NB4 (cell line): Measurements from ENCODE around the gene CKS1B.

Source experiments
- POLR2A ChIP-seq: IDR thresholded peaks from 2 replicates; pipeline ENCODE4 v1.6.1; 2011; ENCODE audit warnings: mild to moderate bottlenecking; ENCODE audit not compliant: insufficient read length; ENCODE audit errors: extremely low read depth
- TF ChIP-seq, protein P1 (sequence below): IDR thresholded peaks from one replicate; pipeline ENCODE4 v1.5.1; 2012; ENCODE audit warnings: low read depth, low read length

GRCh38 chr1:154982897-154983648, 8.6 kb downstream of the CKS1B start, which contains the start of gene FLAD1:
- TF ChIP-seq, protein P1, sequence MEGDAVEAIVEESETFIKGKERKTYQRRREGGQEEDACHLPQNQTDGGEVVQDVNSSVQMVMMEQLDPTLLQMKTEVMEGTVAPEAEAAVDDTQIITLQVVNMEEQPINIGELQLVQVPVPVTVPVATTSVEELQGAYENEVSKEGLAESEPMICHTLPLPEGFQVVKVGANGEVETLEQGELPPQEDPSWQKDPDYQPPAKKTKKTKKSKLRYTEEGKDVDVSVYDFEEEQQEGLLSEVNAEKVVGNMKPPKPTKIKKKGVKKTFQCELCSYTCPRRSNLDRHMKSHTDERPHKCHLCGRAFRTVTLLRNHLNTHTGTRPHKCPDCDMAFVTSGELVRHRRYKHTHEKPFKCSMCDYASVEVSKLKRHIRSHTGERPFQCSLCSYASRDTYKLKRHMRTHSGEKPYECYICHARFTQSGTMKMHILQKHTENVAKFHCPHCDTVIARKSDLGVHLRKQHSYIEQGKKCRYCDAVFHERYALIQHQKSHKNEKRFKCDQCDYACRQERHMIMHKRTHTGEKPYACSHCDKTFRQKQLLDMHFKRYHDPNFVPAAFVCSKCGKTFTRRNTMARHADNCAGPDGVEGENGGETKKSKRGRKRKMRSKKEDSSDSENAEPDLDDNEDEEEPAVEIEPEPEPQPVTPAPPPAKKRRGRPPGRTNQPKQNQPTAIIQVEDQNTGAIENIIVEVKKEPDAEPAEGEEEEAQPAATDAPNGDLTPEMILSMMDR, result no peak
- TF ChIP-seq POLR2A, result peak; percentile 63
